Measurements from ENCODE around the gene CDH2.

The CDH2 gene

GRCh38 chr18:27901424-27902226 lies 275.3 kb downstream of the CDH2 start:
- H3K4me3 ChIP-seq = no peak overlapping the region
- H3K36me3 ChIP-seq (ENCODE audit: insufficient read depth, low read length) = no peaks in the 10 kb centered on the region
- H3K27ac ChIP-seq = no peak overlapping the region
- no peaks in the 10 kb centered on the region for H3K9me3 ChIP-seq (ENCODE audit: low read depth, low read length)
- TF ChIP-seq POLR2AphosphoS5 (IDR thresholded peaks at IDR 0.05; ENCODE audit: borderline replicate concordance, low read depth, low read length) = no peak
- TF ChIP-seq EZH2 (IDR thresholded peaks at IDR 0.05) = no peak
- no peak for TF ChIP-seq FOXP2 (optimal IDR thresholded peaks at IDR 0.05; ENCODE audit: control extremely low read depth, extremely low read length, insufficient read depth)
- DNase-seq (ENCODE audit: low read depth, low spot score) = no peak
- no peak overlapping the region for H3K9ac ChIP-seq (ENCODE audit: insufficient read length)

Data from SK-N-MC (cell line).